ENCODE measurements around the gene PRSS36.
"Not testable (repeated sequence)": the region's sequence is repeated elsewhere in the genome, so short reads cannot be mapped to it uniquely, and the experiment has no call there.

Gene PRSS36

GRCh38 chr16:31149894-31150890 is at the start of gene PRSS36:
Gene PRSS36, minus strand, starts transcription at chr16:31150066. Its CDS starts 31 bp downstream, at chr16:31150035.
- no peak for DNase-seq

GRCh38 chr16:31199430-31200041 is 49.7 kb upstream of the PRSS36 start:
- no peak for DNase-seq

- DNase-seq = no peak
These were observed 48.5 kb upstream of the PRSS36 start for GRCh38 chr16:31198207-31198882.

GRCh38 chr16:31196324-31197088 is 46.6 kb upstream of the PRSS36 start:
- DNase-seq = no peak

GRCh38 chr16:31195861-31196260 is 46.0 kb upstream of the PRSS36 start:
- DNase-seq = not testable (repeated sequence)

- DNase-seq = no peak
These were observed 45.0 kb upstream of the PRSS36 start for GRCh38 chr16:31194898-31195297.

- DNase-seq = no peak
These were observed 44.0 kb upstream of the PRSS36 start for GRCh38 chr16:31193874-31194273.

GRCh38 chr16:31192856-31193642 is 43.2 kb upstream of the PRSS36 start:
- no peak for DNase-seq

- no peak for DNase-seq
These were observed 42.0 kb upstream of the PRSS36 start for GRCh38 chr16:31191697-31192428.

- DNase-seq = no peak
These were observed 41.1 kb upstream of the PRSS36 start for GRCh38 chr16:31190818-31191444.

GRCh38 chr16:31190061-31190460 is 40.2 kb upstream of the PRSS36 start:
- DNase-seq = no peak

GRCh38 chr16:31189412-31189778 is 39.5 kb upstream of the PRSS36 start:
- DNase-seq = no peak

GRCh38 chr16:31188450-31189411 is 38.9 kb upstream of the PRSS36 start:
- DNase-seq = no peak

- DNase-seq = no peak
These were observed 37.9 kb upstream of the PRSS36 start for GRCh38 chr16:31187808-31188189.

- DNase-seq = no peak
These were observed 37.3 kb upstream of the PRSS36 start for GRCh38 chr16:31186930-31187807.

- DNase-seq = no peak
These were observed 36.3 kb upstream of the PRSS36 start for GRCh38 chr16:31186176-31186575.

GRCh38 chr16:31185339-31185738 is 35.5 kb upstream of the PRSS36 start:
- DNase-seq = no peak

GRCh38 chr16:31184888-31185287 is 35.0 kb upstream of the PRSS36 start:
- no peak for DNase-seq
